Activated CD4-positive, alpha-beta memory T cell treated with anti-CD3 and anti-CD28 coated beads, Interleukin-2, amount 10 ng/mL, durations not matched to agents 7 days and 5 days (primary cell): ENCODE results near the gene CCDC106. TPM values are rescaled to one million over a fixed set of nuclear protein-coding genes. Genes with fewer than 3 reads are reported as not detected.

Experiments
- CTCF ChIA-PET: fragments of 350-600 bp; sonication (Branson Sonifier 250); formaldehyde crosslinking; loops from one replicate; lab custom pipeline; 2021; ENCODE audit warnings: antibody characterized with exemption, inconsistent platforms; lab: Charles Lee
- POLR2A ChIA-PET: fragments of 350-600 bp; sonication (Branson Sonifier 250); formaldehyde crosslinking; loops from one replicate; lab custom pipeline; 2021; ENCODE audit warnings: antibody characterized with exemption; lab: Charles Lee
- DNase-seq: peaks from one replicate; pipeline ENCODE4 v3.0.0-alpha.2; 2020
- H3K27ac Mint-ChIP-seq: one replicate; pipeline ENCODE4 v1.8.0; 2021; ENCODE audit warnings: mild to moderate bottlenecking, mixed read lengths
- H3K27me3 Mint-ChIP-seq: one replicate; pipeline ENCODE4 v1.8.0; 2021; ENCODE audit warnings: mixed read lengths
- H3K36me3 Mint-ChIP-seq: one replicate; pipeline ENCODE4 v1.8.0; 2021; ENCODE audit warnings: low read depth, mixed read lengths
- H3K4me1 Mint-ChIP-seq: one replicate; pipeline ENCODE4 v1.8.0; 2021; ENCODE audit warnings: mixed read lengths
- H3K4me3 Mint-ChIP-seq: one replicate; pipeline ENCODE4 v1.8.0; 2021; ENCODE audit warnings: mild to moderate bottlenecking, mixed read lengths
- H3K9me3 Mint-ChIP-seq: one replicate; pipeline ENCODE4 v1.8.0; 2021; ENCODE audit warnings: mixed read lengths
- total RNA-seq, 2 experiments: library from RNA; stranded (reverse); gene quantifications; one replicate each; pipeline ENCODE4 v1.2.3, GENCODE V29; 2021

CCDC106 gene
- total RNA-seq, 2 experiments from 2014 or later: 3.7 to 3.8 TPM

DNA sequence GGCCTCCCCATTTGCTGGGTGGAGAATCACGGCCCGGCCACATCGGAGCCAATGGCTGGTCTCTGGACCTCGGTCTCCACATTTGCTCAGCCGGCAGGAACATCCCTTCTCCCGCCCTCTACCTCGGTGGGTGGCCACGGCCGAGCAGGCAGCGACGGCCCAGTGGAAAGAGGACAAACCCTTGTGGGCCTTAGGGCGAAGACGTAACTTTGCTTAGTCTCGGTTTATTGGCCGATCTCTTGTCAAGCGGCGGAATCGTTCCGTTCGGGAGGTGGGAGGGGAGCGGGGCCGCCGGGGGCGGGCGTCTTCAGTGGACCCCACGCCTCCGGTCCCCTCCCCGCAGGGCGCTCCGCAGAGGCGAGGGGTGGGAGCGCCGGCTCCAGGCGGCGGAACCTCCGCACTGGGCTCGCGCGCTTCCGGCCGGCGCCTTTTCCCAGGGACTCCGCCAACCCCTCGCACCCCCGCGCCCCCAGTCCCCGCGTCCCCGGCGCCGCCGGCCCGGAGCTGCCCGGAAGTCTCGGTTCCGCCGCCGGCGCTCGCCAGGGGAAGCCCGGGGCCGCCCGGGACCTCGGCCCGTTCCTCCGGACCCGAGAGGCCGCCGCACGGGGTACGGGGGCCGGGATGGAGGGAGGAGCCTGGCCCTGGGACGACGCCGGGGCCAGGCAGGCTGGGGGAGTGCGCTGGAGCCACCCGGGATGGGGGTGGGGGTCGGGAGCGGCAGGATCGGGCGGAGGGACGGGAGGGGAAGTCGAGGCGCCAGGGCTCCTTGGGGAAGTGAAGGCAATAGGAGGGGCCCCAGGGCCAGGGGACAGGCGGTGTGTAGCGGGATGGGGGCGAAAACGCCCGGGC is 7.2 kb upstream of the CCDC106 start, which contains the start of gene ZNF580:
ZNF580 (plus strand) TSS at position 426 of the 849 bp plus-strand sequence. CDS start 1,507 bp downstream, outside the sequence.
- DNase-seq: peak; percentile 60
- POLR2A ChIA-PET: interaction anchor here (1.0 kb wide), 1 partner anchor 41 kb away, joined by 5 read pairs; the partner anchor contains the start of gene FIZ1
- peaks cover 73% of the 10 kb centered on the region for H3K4me1 Mint-ChIP-seq
- H3K4me3 Mint-ChIP-seq: peak within 1 kb of the TSS; percentile 86
- H3K36me3 Mint-ChIP-seq: peaks cover 29% of the 10 kb centered on the region
- H3K27ac Mint-ChIP-seq: peak within 1 kb of the TSS; percentile 85
- CTCF ChIA-PET: interaction anchor here (1.0 to 1.1 kb wide), 3 partner anchors 9 to 137 kb away, joined by 5 to 8 read pairs (median 7); no protein-coding TSS in a partner anchor
- H3K27me3 Mint-ChIP-seq: no peaks in the 10 kb centered on the region
- peaks cover 2% of the 10 kb centered on the region for H3K9me3 Mint-ChIP-seq

DNA sequence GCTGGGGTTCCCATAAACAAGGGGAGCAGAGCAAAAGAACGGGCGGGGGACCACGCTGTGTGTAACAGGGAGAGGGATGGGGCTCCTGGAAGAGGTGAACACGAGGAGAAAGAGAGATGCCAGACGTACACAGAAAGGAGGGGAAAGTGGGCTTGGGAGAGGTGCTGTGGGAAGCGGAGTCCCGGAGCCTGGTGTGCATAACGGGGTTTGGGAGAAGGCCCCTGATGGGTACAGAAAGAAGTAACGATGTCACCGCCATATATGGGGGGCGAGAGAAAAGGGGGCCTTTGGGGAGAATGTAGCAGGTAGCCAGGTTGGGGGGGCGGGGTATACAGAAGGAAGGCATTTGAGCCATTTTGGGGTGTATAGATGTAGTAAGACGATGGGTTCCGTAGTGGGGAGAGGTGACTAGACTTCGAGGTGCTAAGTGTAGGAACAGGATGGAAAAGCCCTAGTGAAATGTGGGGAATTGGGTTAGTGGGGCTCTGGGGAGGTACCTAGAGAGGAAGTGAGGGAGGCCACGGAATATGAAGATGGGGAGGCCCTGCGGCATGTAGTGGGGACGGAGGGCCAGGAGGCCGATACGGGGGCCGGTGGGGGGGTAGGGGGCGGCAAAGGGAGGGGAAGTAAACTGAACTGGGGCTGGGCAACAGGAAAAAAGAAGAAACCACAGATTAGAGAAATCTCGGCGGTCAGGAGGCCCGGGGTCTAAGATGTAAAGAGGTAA is 6.4 kb upstream of the CCDC106 start:
- peaks cover 2% of the 10 kb centered on the region for H3K9me3 Mint-ChIP-seq
- DNase-seq: peak; percentile 30
- peaks cover 21% of the 10 kb centered on the region for H3K36me3 Mint-ChIP-seq
- POLR2A ChIA-PET: interaction anchor here (0.6 to 2.0 kb wide), 6 partner anchors 8 to 42 kb away, joined by 3 to 23 read pairs (median 7); partner anchors contain the start of genes FIZ1, U2AF2 and ZNF784
- no peaks in the 10 kb centered on the region for H3K27me3 Mint-ChIP-seq
- peaks cover 66% of the 10 kb centered on the region for H3K4me1 Mint-ChIP-seq
- H3K27ac Mint-ChIP-seq: peak overlapping the region; percentile 85
- H3K4me3 Mint-ChIP-seq: peak overlapping the region; percentile 86
- CTCF ChIA-PET: interaction anchor here (0.7 to 3.1 kb wide), 5 partner anchors 9 to 16 kb away, joined by 3 to 14 read pairs (median 4); no protein-coding TSS in a partner anchor

DNA sequence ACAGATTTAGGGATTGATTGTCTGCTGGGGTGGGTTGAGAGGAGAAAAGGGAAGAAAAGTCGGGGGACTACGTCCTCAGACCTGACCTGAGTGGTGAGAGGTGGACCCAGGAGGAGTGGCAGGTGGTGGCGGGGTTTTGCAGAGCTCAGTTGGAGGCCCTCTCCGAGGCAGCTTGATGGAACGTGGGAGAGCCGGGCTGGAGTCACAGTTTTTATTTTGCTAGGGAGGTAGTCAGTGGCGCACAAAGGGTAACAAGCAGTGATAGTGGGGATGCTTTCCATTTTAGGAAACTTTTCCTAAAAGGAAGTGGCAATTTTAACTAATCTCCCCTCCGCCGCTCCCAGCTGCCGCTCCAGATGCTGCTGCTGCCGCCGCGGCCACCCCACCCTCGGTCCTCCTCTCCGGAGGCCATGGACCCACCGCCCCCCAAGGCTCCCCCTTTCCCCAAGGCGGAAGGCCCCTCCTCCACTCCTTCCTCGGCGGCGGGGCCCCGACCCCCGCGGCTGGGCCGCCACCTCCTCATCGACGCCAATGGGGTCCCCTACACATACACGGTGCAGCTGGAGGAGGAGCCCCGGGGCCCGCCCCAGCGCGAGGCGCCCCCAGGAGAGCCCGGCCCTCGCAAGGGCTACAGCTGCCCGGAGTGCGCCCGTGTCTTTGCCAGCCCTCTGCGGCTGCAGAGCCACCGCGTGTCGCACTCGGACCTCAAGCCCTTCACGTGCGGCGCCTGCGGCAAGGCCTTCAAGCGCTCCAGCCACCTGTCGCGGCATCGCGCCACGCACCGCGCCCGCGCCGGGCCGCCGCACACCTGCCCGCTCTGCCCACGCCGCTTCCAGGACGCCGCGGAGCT is 5.6 kb upstream of the CCDC106 start:
- Mint-ChIP-seq H3K4me3 (peak overlapping the region; percentile 86), H3K9me3 (peaks cover 2% of the 10 kb centered on the region), H3K4me1 (peaks cover 61% of the 10 kb centered on the region), H3K36me3 (peaks cover 26% of the 10 kb centered on the region), H3K27me3 (no peaks in the 10 kb centered on the region), H3K27ac (peak overlapping the region; percentile 94)
- ChIA-PET CTCF (interaction anchor here (0.7 to 3.1 kb wide), 7 partner anchors 10 to 166 kb away, joined by 3 to 14 read pairs (median 4); partner anchors contain the start of gene ZNF628), POLR2A (interaction anchor here (0.6 to 2.5 kb wide), 8 partner anchors 8 to 43 kb away, joined by 3 to 23 read pairs (median 7); partner anchors contain the start of genes FIZ1, U2AF2 and ZNF784)
- DNase-seq: peak; percentile 26

DNA sequence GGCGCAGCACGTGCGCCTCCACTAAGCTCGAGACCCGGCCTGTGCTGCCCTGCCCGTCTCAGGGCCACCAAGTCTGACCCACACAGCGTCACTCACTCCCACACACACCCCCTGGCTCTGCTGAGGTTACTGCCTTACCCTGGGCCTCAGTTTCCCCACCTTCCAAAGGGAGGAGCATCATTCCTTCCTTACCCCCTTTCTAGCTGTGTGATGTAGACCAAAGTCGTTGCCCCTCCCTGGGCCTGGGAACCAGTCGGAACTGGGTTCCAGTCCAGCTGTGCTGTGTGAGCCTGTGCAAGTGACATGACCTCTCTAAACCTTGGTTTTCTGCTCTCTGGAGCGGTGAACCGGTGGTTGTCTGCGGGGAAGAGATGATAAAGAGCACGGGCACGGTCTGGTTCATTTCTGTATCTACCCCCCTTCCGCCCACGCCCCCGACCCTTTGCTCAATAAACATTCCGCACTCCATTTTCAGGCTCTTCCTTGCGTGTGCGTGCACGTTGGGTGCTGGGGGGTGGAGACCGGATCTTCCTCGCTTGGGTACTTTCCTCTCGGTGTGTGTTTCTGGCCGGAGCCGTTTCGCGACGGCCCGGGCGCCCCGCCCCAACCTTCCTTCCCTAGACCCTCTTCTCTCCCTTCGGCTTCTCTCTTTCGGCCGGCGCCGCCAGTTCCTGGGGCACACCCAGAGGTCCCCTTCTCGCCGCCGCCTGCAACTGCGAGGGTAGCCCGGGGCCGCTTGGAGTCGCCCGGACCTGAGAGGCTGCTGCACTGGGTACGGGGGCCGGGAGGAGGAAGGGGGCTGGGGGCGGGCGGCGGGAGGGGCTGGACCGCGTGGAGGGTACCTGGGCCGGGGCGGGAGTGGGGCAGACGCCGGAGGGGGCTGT is 4.8 kb upstream of the CCDC106 start, which contains the start of gene ZNF581:
ZNF581 (plus strand) TSS at position 647 of the 884 bp plus-strand sequence. CDS start 923 bp downstream, outside the sequence.
- H3K4me1 Mint-ChIP-seq: peaks cover 56% of the 10 kb centered on the region
- no peaks in the 10 kb centered on the region for H3K27me3 Mint-ChIP-seq
- H3K36me3 Mint-ChIP-seq: peaks cover 21% of the 10 kb centered on the region
- H3K4me3 Mint-ChIP-seq: peak within 1 kb of the TSS; percentile 86
- ChIA-PET CTCF (interaction anchor here (1.0 to 3.1 kb wide), 6 partner anchors 10 to 167 kb away, joined by 3 to 14 read pairs (median 4); partner anchors contain the start of gene ZNF628), POLR2A (interaction anchor here (1.1 to 2.5 kb wide), 7 partner anchors 8 to 44 kb away, joined by 3 to 23 read pairs (median 10); partner anchors contain the start of genes FIZ1 and U2AF2)
- no peaks in the 10 kb centered on the region for H3K9me3 Mint-ChIP-seq
- peak within 1 kb of the TSS; percentile 94 for H3K27ac Mint-ChIP-seq
- peak; percentile 78 for DNase-seq

DNA sequence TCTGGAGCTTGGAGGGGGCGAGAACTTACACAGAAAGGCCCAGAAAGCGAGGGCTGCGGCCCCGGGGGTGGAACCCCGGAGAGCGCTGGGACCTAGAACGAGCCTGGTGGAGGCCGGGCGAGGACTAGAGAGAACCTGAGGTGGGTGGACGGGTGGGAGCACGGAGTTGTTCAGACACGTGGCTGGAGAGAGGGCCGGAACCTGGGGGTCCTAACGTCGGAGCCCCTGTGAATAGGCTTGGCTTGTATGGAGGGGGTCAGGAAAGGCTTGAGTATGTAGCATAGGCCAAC is 4.2 kb upstream of the CCDC106 start:
- peak overlapping the region; percentile 94 for H3K27ac Mint-ChIP-seq
- H3K9me3 Mint-ChIP-seq: no peaks in the 10 kb centered on the region
- H3K36me3 Mint-ChIP-seq: peaks cover 21% of the 10 kb centered on the region
- H3K27me3 Mint-ChIP-seq: no peaks in the 10 kb centered on the region
- DNase-seq: no peak
- ChIA-PET POLR2A (interaction anchor here (0.9 to 2.5 kb wide), 3 partner anchors 9 to 11 kb away, joined by 3 to 12 read pairs (median 5); no protein-coding TSS in a partner anchor), CTCF (interaction anchor here (1.1 to 3.1 kb wide), 2 partner anchors 9 to 10 kb away, joined by 5 to 11 read pairs; no protein-coding TSS in a partner anchor)
- peaks cover 57% of the 10 kb centered on the region for H3K4me1 Mint-ChIP-seq
- H3K4me3 Mint-ChIP-seq: peak overlapping the region; percentile 86

DNA sequence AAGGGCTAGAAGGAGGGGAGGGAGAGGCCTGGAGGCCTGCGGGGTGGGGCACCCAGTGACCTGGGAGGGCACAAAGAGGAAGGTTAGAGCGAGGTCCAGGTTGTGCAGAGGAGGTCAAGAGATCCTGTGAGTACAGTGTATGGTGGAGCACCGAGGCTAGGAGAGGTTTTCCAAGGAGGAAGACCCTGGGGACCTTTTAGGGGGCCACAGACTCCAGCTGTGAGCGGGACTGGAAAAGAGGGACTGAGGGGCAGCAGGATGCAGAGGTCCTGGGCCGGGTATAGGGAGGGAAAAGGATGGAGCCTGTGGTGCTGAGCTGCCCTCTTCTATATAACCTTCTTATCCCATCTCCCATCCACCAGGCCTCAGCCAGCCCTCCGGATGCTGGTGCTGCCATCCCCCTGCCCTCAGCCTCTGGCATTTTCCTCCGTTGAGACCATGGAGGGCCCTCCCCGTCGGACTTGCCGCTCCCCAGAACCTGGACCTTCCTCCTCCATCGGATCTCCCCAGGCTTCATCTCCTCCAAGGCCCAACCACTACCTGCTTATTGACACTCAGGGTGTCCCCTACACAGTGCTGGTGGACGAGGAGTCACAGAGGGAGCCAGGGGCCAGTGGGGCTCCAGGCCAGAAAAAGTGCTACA is 3.7 kb upstream of the CCDC106 start:
- Mint-ChIP-seq H3K27me3 (no peaks in the 10 kb centered on the region), H3K4me3 (peak overlapping the region; percentile 86), H3K9me3 (no peaks in the 10 kb centered on the region), H3K27ac (peak overlapping the region; percentile 94), H3K4me1 (peaks cover 53% of the 10 kb centered on the region), H3K36me3 (peaks cover 18% of the 10 kb centered on the region)
- CTCF ChIA-PET: interaction anchor here (1.1 to 3.1 kb wide), 2 partner anchors 9 to 10 kb away, joined by 5 to 11 read pairs; no protein-coding TSS in a partner anchor
- POLR2A ChIA-PET: interaction anchor here (0.9 to 2.5 kb wide), 4 partner anchors 8 to 11 kb away, joined by 3 to 12 read pairs (median 5); no protein-coding TSS in a partner anchor
- DNase-seq: no peak

DNA sequence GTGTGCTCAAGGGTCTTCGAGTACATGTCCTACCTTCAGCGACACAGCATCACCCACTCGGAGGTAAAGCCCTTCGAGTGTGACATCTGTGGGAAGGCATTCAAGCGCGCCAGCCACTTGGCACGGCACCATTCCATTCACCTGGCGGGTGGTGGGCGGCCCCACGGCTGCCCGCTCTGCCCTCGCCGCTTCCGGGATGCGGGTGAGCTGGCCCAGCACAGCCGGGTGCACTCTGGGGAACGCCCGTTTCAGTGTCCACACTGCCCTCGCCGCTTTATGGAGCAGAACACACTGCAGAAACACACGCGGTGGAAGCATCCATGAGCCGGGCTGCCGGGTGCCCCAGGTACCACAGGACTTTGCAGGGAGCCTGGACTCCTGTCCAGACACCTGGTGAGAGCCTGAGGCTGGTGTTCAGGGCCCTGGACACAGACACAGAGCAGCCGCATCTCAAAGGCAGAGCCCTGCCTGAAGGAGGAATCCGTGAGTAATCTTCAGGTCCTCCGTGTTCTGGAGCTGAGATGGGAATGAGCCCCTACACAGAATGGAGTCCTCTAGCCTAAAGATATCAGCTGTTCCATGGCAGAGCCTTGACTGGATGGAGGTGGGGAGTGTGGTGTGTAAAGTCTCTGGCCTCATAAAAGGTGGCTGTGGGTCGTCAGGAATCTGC is 3.0 kb upstream of the CCDC106 start:
- ChIA-PET CTCF (interaction anchor here (1.1 to 3.1 kb wide), 3 partner anchors 8 to 9 kb away, joined by 5 to 11 read pairs (median 6); no protein-coding TSS in a partner anchor), POLR2A (interaction anchor here (0.9 to 2.5 kb wide), 4 partner anchors 9 to 12 kb away, joined by 3 to 12 read pairs (median 5); no protein-coding TSS in a partner anchor)
- Mint-ChIP-seq H3K36me3 (peaks cover 18% of the 10 kb centered on the region), H3K9me3 (no peaks in the 10 kb centered on the region), H3K27ac (peak overlapping the region; percentile 94), H3K4me3 (peak overlapping the region; percentile 86), H3K4me1 (peaks cover 51% of the 10 kb centered on the region), H3K27me3 (no peaks in the 10 kb centered on the region)
- no peak for DNase-seq

DNA sequence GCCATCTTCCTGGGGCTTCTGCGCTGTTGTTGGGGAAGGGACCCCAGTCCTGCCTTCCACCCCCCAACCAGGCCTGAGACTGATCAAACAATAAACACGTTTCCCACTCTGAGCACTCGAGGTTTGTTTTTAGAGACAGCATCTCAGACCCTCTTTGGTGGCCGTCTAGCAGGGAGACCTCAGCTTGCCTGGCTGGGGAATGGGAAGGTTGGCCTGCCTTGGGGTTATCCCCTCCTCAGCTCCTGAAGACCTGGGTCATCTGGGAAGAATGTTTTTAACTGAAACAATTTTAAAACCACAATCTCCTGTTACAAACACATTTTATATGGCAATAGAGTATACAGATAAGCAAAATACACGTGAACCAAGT is 2.5 kb upstream of the CCDC106 start:
- H3K27me3 Mint-ChIP-seq: no peaks in the 10 kb centered on the region
- CTCF ChIA-PET: interaction anchor here (0.6 to 1.5 kb wide), 2 partner anchors 9 to 18 kb away, joined by 3 to 6 read pairs; no protein-coding TSS in a partner anchor
- H3K27ac Mint-ChIP-seq: no peak overlapping the region
- POLR2A ChIA-PET: interaction anchor here (1.6 kb wide), 1 partner anchor 9 kb away, joined by 5 read pairs; no protein-coding TSS in a partner anchor
- DNase-seq: no peak
- peaks cover 18% of the 10 kb centered on the region for H3K36me3 Mint-ChIP-seq
- H3K4me3 Mint-ChIP-seq: no peak overlapping the region
- H3K4me1 Mint-ChIP-seq: peaks cover 46% of the 10 kb centered on the region
- no peaks in the 10 kb centered on the region for H3K9me3 Mint-ChIP-seq

DNA sequence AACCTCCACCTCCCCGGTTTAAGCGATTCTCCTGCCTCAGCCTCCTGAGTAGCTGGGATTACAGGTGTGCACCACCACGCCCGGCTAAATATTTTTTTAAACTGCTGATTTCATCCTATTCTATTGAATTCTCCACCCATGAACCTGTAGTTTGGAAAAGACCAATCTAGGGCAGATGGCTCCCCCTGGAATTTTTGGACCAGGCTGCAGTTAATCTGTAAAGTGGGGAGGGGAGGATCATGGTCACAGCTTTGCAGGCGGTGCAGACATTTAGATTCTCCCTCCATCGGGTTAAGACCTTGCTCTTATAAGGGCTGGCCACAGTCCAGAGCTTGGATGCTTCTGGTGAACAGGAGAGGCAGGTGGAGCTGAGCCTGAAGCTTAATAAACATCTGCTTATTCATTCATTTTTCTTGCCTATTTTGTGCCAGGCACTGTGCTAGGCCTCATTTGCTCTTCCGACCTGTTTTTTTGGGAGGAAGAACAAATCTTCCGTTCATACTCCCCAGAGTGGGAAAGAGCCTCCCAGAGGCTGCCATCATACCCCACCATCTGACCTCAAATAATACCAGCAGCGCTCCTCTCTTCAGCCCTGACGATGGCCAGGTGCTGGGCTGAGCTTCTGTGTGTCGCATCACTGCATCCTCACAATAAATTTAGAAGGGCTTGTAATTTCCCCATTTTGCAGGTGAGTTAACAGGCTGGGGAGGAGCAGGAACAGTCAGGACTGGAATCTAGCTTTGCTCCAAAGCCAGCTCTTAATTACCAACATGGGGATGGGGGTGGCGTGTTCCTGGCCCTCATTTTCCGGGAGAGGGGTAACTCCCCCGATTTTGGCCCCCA is 902 bp upstream of the CCDC106 start:
- peak overlapping the region; percentile 26 for H3K27ac Mint-ChIP-seq
- H3K9me3 Mint-ChIP-seq: no peaks in the 10 kb centered on the region
- peak overlapping the region; percentile 48 for H3K4me3 Mint-ChIP-seq
- peaks cover 41% of the 10 kb centered on the region for H3K4me1 Mint-ChIP-seq
- H3K27me3 Mint-ChIP-seq: no peaks in the 10 kb centered on the region
- POLR2A ChIA-PET: interaction anchor here (1.1 to 1.9 kb wide), 5 partner anchors 9 to 14 kb away, joined by 3 to 6 read pairs (median 3); no protein-coding TSS in a partner anchor
- CTCF ChIA-PET: interaction anchor here (1.5 to 2.4 kb wide), 4 partner anchors 8 to 143 kb away, joined by 4 to 19 read pairs (median 6); no protein-coding TSS in a partner anchor
- H3K36me3 Mint-ChIP-seq: peaks cover 18% of the 10 kb centered on the region
- DNase-seq: no peak
